H9 (cell line): ENCODE results near the gene MALL. TPM values are rescaled to one million over a fixed set of nuclear protein-coding genes. Genes with fewer than 3 reads are reported as not detected.

ENCODE experiments used
- DNase-seq: peaks from one replicate; pipeline ENCODE4 v3.0.0-alpha.2; 2017
- H2AFZ ChIP-seq: one replicate; pipeline ENCODE4 v1.6.1; 2013; ENCODE audit warnings: mild to moderate bottlenecking, low read length, control low read depth, moderate library complexity
- H2AK5ac ChIP-seq: 2 replicates; pipeline ENCODE4 v1.6.1; 2013; ENCODE audit warnings: low read length, control low read depth, mixed read lengths; ENCODE audit not compliant: insufficient read length
- H2BK120ac ChIP-seq: one replicate; pipeline ENCODE4 v1.6.1; 2013; ENCODE audit warnings: low read depth, mild to moderate bottlenecking, low read length, control low read depth, inconsistent platforms; ENCODE audit not compliant: poor library complexity, severe bottlenecking
- H2BK12ac ChIP-seq: 2 replicates; pipeline ENCODE4 v1.6.1; 2013; ENCODE audit warnings: low read length, control low read depth, mixed read lengths, low read depth; ENCODE audit not compliant: insufficient read length
- H2BK15ac ChIP-seq: 2 replicates; pipeline ENCODE4 v1.6.1; 2013; ENCODE audit warnings: low read depth, low read length, control low read depth
- H2BK20ac ChIP-seq: one replicate; pipeline ENCODE4 v1.6.1; 2013; ENCODE audit warnings: low read depth, mild to moderate bottlenecking, low read length, control low read depth, inconsistent platforms; ENCODE audit not compliant: poor library complexity, severe bottlenecking
- H2BK5ac ChIP-seq: 2 replicates; pipeline ENCODE4 v1.6.1; 2013; ENCODE audit warnings: low read length, control low read depth, mixed read lengths; ENCODE audit not compliant: insufficient read length
- H3K14ac ChIP-seq: 2 replicates; pipeline ENCODE4 v1.6.1; 2013; ENCODE audit warnings: low read length, control low read depth; ENCODE audit not compliant: insufficient read depth
- H3K18ac ChIP-seq: 2 replicates; pipeline ENCODE4 v1.6.1; 2013; ENCODE audit warnings: low read depth, mild to moderate bottlenecking, mixed read lengths, low read length, control low read depth; ENCODE audit not compliant: insufficient read length
- H3K23ac ChIP-seq: 2 replicates; pipeline ENCODE4 v1.6.1; 2013; ENCODE audit warnings: low read length, control low read depth, mixed read lengths, low read depth; ENCODE audit not compliant: insufficient read length
- H3K23me2 ChIP-seq: 2 replicates; pipeline ENCODE4 v1.6.1; 2013; ENCODE audit warnings: low read depth, mild to moderate bottlenecking, mixed read lengths, low read length, control low read depth; ENCODE audit not compliant: insufficient read length, poor library complexity, severe bottlenecking
- H3K27ac ChIP-seq: 2 replicates; pipeline ENCODE4 v1.5.1; 2013; ENCODE audit warnings: low read length, control low read depth, mixed read lengths, low read depth; ENCODE audit not compliant: insufficient read length
- H3K27me3 ChIP-seq: 2 replicates; pipeline ENCODE4 v1.6.1; 2013; ENCODE audit warnings: low read length, control low read depth, inconsistent platforms; ENCODE audit not compliant: insufficient read depth
- H3K4ac ChIP-seq: 2 replicates; pipeline ENCODE4 v1.6.1; 2013; ENCODE audit warnings: low read depth, mild to moderate bottlenecking, control low read depth, inconsistent platforms, low read length, moderate library complexity
- H3K4me1 ChIP-seq: 2 replicates; pipeline ENCODE4 v1.6.1; 2013; ENCODE audit warnings: low read length, control low read depth, inconsistent platforms; ENCODE audit not compliant: insufficient read depth
- H3K4me2 ChIP-seq: 2 replicates; pipeline ENCODE4 v1.6.1; 2013; ENCODE audit warnings: low read length, control low read depth, mixed read lengths; ENCODE audit not compliant: insufficient read length, insufficient read depth
- H3K56ac ChIP-seq: 2 replicates; pipeline ENCODE4 v1.6.1; 2013; ENCODE audit warnings: low read depth, mild to moderate bottlenecking, mixed read lengths, low read length, control low read depth; ENCODE audit not compliant: insufficient read length
- H3K79me1 ChIP-seq: 2 replicates; pipeline ENCODE4 v1.6.1; 2013; ENCODE audit warnings: low read depth, mild to moderate bottlenecking, moderate library complexity, low read length, control low read depth, inconsistent platforms; ENCODE audit not compliant: insufficient read depth, poor library complexity, severe bottlenecking
- H3K79me2 ChIP-seq: 2 replicates; pipeline ENCODE4 v1.6.1; 2013; ENCODE audit warnings: low read length, control low read depth, inconsistent platforms; ENCODE audit not compliant: insufficient read depth
- H3K9ac ChIP-seq: 2 replicates; pipeline ENCODE4 v1.6.1; 2013; ENCODE audit warnings: low read length, control low read depth, mixed read lengths; ENCODE audit not compliant: insufficient read length; ENCODE audit errors: extremely low read depth
- H3K9me3 ChIP-seq: one replicate; pipeline ENCODE4 v1.6.1; 2013; ENCODE audit warnings: low read depth, low read length, inconsistent platforms; ENCODE audit not compliant: control insufficient read depth
- H3T11ph ChIP-seq: one replicate; pipeline ENCODE4 v1.6.1; 2013; ENCODE audit warnings: mild to moderate bottlenecking, low read length, control low read depth, inconsistent platforms
- H4K20me1 ChIP-seq: one replicate; pipeline ENCODE4 v1.6.1; 2013; ENCODE audit not compliant: control insufficient read depth, insufficient read length, insufficient read depth
- H4K5ac ChIP-seq: 2 replicates; pipeline ENCODE4 v1.6.1; 2013; ENCODE audit warnings: low read depth, mild to moderate bottlenecking, mixed read lengths, low read length, control low read depth; ENCODE audit not compliant: insufficient read length
- H4K8ac ChIP-seq: replicated peaks from 2 replicates; pipeline ENCODE4 v1.6.1; 2013; ENCODE audit warnings: low read length, control low read depth, mixed read lengths, low read depth; ENCODE audit not compliant: insufficient read length
- H4K91ac ChIP-seq: 2 replicates; pipeline ENCODE4 v1.6.1; 2013; ENCODE audit warnings: low read depth, mild to moderate bottlenecking, moderate library complexity, mixed read lengths, low read length, control low read depth; ENCODE audit not compliant: insufficient read length
- H3K27ac Mint-ChIP-seq, 3 experiments: 2 replicates in 2 of 3; 3 replicates in 1 of 3; pipeline ENCODE4 v1.8.0; 2020 to 2021; ENCODE audit warnings: mixed read lengths in 3 of 3, mild to moderate bottlenecking in 1 of 3, moderate library complexity in 1 of 3
- H3K27me3 Mint-ChIP-seq: 2 replicates; pipeline ENCODE4 v1.8.0; 2021; ENCODE audit warnings: low read depth, mild to moderate bottlenecking, moderate library complexity, mixed read lengths
- H3K36me3 Mint-ChIP-seq, 3 experiments: 2 replicates in 2 of 3; 3 replicates in 1 of 3; pipeline ENCODE4 v1.8.0; 2020 to 2021; ENCODE audit warnings: low read depth in 3 of 3, mixed read lengths in 3 of 3; ENCODE audit not compliant: insufficient read depth in 1 of 3
- H3K4me1 Mint-ChIP-seq, 2 experiments: 2 replicates each; pipeline ENCODE4 v1.8.0; 2020; ENCODE audit warnings: mixed read lengths in 2 of 2
- H3K4me3 Mint-ChIP-seq, 2 experiments: 2 replicates in 1 of 2; 3 replicates in 1 of 2; pipeline ENCODE4 v1.8.0; 2020 to 2021; ENCODE audit warnings: mild to moderate bottlenecking in 2 of 2, mixed read lengths in 2 of 2, moderate library complexity in 1 of 2
- H3K9me3 Mint-ChIP-seq, 2 experiments: 2 replicates in 1 of 2; 3 replicates in 1 of 2; pipeline ENCODE4 v1.8.0; 2020; ENCODE audit warnings: mild to moderate bottlenecking in 2 of 2, mixed read lengths in 2 of 2, moderate library complexity in 1 of 2
- CTCF ChIP-seq: fragments of 200-600 bp; sonication (generic); conservative IDR thresholded peaks from 3 replicates; pipeline ENCODE4 v1.8.0; 2021; ENCODE audit warnings: antibody characterized with exemption, mild to moderate bottlenecking
- WGBS: extraction: QIAGEN DNeasy Blood & Tissue Kit; methylation state at CpG from one replicate; pipeline ENCODE4 v1.1.7; 2013; ENCODE audit warnings: missing lambda C conversion rate, low lambda C conversion rate, mixed read lengths; ENCODE audit not compliant: insufficient read length; ENCODE audit errors: extremely low coverage; 5-methylcytosine and 5-hydroxymethylcytosine counted together
- total RNA-seq: library from RNA; stranded (reverse); gene quantifications from 2 replicates; pipeline ENCODE4 v1.2.1, GENCODE V29; 2021

MALL gene
- total RNA-seq, 1 experiment from 2014 or later = 5.0 TPM

- no peak for TF ChIP-seq CTCF
- Histone ChIP-seq H3K4me2 (no peak overlapping the region), H4K8ac (no peak overlapping the region), H3K14ac (no peak overlapping the region), H2AFZ (no peak overlapping the region), H3K27ac (no peak overlapping the region), H2BK15ac (no peak overlapping the region), H3K9ac (no peak overlapping the region), H3K4ac (no peak overlapping the region), H3K23me2 (no peaks in the 10 kb centered on the region), H2BK12ac (no peak overlapping the region), H2BK5ac (no peak overlapping the region), H3K18ac (no peak overlapping the region), H3K4me1 (no peaks in the 10 kb centered on the region; the same call in 1 of the 2 replicates), H4K5ac (no peak overlapping the region), H2BK120ac (no peak overlapping the region), H3K79me1 (no peaks in the 10 kb centered on the region), H2BK20ac (no peak overlapping the region), H4K91ac (no peak overlapping the region), H3K27me3 (no peaks in the 10 kb centered on the region), H3K23ac (no peak overlapping the region), H3K9me3 (no peaks in the 10 kb centered on the region), H3T11ph (no peak overlapping the region), H2AK5ac (no peak overlapping the region), H3K56ac (no peak overlapping the region), H3K79me2 (no peaks in the 10 kb centered on the region), H4K20me1 (no peaks in the 10 kb centered on the region)
- Mint-ChIP-seq H3K9me3 (no peaks in the 10 kb centered on the region), H3K36me3 (no peaks in the 10 kb centered on the region), H3K4me1 (peaks cover 5 to 6% of the 10 kb centered on the region in 2 experiments; a peak in 3 of 4 replicates), H3K27me3 (no peaks in the 10 kb centered on the region), H3K27ac (no peak overlapping the region), H3K4me3 (no peak overlapping the region)
- DNase-seq = no peak
- no CpG with 5 or more reads among the region's 1 CpG for WGBS
These were observed 24.8 kb upstream of the MALL start for GRCh38 chr2:110140401-110140800.
